Vagina (tissue), 2 donors: ENCODE results near the gene POLL. TPM values are rescaled to one million over a fixed set of nuclear protein-coding genes. Genes with fewer than 3 reads are reported as not detected.

Experiments used
- DNase-seq, 2 donors: peaks; one replicate each; pipeline ENCODE4 v3.0.0-alpha.2; 2017; ENCODE audit errors: extremely low spot score in 2 of 2
- H3K27ac ChIP-seq: fragments of 200-600 bp; sonication (generic); one replicate; pipeline ENCODE4 v1.5.1; 2019
- H3K27me3 ChIP-seq: fragments of 200-600 bp; sonication (generic); one replicate; pipeline ENCODE4 v1.5.1; 2019
- H3K36me3 ChIP-seq, 2 donors: fragments of 200-600 bp; sonication (generic); one replicate each; pipeline ENCODE4 v1.5.1; 2017 to 2019
- H3K4me1 ChIP-seq: fragments of 200-600 bp; sonication (generic); one replicate; pipeline ENCODE4 v1.5.1; 2019
- H3K4me3 ChIP-seq, 2 donors: fragments of 200-600 bp; sonication (generic); 1 replicate in 1 of 2; 2 replicates in 1 of 2; pipeline ENCODE4 v1.5.1; 2016 to 2019
- H3K9me3 ChIP-seq: fragments of 200-600 bp; sonication (generic); one replicate; pipeline ENCODE4 v1.5.1; 2019
- POLR2A ChIP-seq, 2 donors: fragments of 450-650 bp; IDR thresholded peaks; one replicate each; pipeline ENCODE4 v1.6.1; 2017; ENCODE audit warnings: antibody characterized with exemption in 2 of 2, mild to moderate bottlenecking in 2 of 2, moderate library complexity in 2 of 2
- POLR2AphosphoS5 ChIP-seq, 2 donors: sonication (generic); formaldehyde crosslinking; IDR thresholded peaks; one replicate each; pipeline ENCODE4 v1.9.0; 2017; ENCODE audit warnings: antibody characterized with exemption in 2 of 2, mild to moderate bottlenecking in 2 of 2, low read depth in 1 of 2; ENCODE audit not compliant: insufficient read depth in 1 of 2
- intact Hi-C: fragments of 100-400 bp; cut with DNase I; formaldehyde crosslinking; loops from one replicate; pipeline ENCODE4 v1.15.1; 2023
- total RNA-seq: library from RNA; depleted of rRNA; stranded (reverse); fragments of >200 nt; gene quantifications from one replicate; pipeline ENCODE4 v1.2.3, GENCODE V29; 2016
- TF ChIP-seq, protein P1 (sequence below), 3 experiments: fragments of 450-650 bp in 2 of 3; fragments of 200-600 bp in 1 of 3; sonication (generic) in 1 of 3; IDR thresholded peaks; one replicate each; pipeline ENCODE4 v1.5.1; 2017 to 2019; ENCODE audit warnings: antibody characterized with exemption in 3 of 3, mild to moderate bottlenecking in 2 of 3, moderate library complexity in 2 of 3

The POLL gene
- total RNA-seq, 1 donor from 2014 or later = 21.1 TPM

DNA sequence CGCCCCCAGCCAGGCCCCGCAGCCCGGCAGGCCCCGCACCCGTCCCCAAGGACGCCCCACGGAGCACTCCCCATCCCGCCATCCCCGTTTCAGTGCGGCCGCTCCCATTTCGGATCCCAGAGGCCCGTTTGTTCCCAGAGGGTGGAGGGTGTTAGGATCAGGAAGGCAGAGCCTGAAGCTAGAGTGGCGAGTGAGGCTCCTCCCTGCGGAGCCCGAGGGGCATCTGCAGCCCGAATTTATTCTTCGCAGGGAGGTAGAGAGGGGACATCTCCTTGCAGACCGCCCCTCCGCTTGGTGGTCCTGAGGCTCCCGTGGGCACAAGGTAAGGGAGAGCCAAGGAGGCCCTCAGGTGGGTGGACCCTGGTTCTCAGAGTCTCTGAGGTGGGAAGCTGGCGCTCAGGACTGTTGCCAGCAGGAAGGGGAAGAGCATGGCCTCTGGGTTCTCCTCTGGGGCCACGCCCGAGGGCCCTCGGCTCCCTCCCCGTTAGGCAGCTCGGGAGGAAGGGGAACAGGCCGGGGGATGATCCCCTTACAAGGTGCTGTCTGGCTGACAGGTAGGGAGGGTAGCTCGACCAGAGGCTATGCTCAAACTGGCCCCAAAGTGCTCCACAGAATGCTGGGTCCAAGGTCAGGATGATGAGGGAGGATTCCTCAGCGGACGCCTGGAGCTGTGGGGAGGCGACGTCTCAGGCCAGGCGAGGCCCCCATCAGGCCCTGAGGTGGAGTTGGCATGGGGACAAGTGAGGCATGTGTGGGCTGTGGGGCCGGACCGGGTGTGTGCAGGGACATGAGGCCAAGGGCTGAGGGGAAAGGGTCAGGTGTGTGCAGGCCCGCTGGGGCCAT, 17.4 kb downstream of the POLL start:
- intact Hi-C loops = no loop called here
- Histone ChIP-seq H3K27me3 (peaks cover 10% of the 10 kb centered on the region), H3K36me3 (no peaks in the 10 kb centered on the region), H3K4me3 (peak overlapping the region; percentile 44 to 53), H3K27ac (peak overlapping the region; percentile 4), H3K9me3 (peaks cover 7% of the 10 kb centered on the region), H3K4me1 (peaks cover 24% of the 10 kb centered on the region)
- TF ChIP-seq, protein P1, sequence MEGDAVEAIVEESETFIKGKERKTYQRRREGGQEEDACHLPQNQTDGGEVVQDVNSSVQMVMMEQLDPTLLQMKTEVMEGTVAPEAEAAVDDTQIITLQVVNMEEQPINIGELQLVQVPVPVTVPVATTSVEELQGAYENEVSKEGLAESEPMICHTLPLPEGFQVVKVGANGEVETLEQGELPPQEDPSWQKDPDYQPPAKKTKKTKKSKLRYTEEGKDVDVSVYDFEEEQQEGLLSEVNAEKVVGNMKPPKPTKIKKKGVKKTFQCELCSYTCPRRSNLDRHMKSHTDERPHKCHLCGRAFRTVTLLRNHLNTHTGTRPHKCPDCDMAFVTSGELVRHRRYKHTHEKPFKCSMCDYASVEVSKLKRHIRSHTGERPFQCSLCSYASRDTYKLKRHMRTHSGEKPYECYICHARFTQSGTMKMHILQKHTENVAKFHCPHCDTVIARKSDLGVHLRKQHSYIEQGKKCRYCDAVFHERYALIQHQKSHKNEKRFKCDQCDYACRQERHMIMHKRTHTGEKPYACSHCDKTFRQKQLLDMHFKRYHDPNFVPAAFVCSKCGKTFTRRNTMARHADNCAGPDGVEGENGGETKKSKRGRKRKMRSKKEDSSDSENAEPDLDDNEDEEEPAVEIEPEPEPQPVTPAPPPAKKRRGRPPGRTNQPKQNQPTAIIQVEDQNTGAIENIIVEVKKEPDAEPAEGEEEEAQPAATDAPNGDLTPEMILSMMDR (IDR thresholded peaks at IDR 0.05) = no peak
- no peak for TF ChIP-seq POLR2AphosphoS5 (IDR thresholded peaks at IDR 0.05; ENCODE audit: insufficient read depth in 1 of 2, low read depth in 1 of 2)
- TF ChIP-seq POLR2A (IDR thresholded peaks at IDR 0.05) = no peak
- no peak for DNase-seq

DNA sequence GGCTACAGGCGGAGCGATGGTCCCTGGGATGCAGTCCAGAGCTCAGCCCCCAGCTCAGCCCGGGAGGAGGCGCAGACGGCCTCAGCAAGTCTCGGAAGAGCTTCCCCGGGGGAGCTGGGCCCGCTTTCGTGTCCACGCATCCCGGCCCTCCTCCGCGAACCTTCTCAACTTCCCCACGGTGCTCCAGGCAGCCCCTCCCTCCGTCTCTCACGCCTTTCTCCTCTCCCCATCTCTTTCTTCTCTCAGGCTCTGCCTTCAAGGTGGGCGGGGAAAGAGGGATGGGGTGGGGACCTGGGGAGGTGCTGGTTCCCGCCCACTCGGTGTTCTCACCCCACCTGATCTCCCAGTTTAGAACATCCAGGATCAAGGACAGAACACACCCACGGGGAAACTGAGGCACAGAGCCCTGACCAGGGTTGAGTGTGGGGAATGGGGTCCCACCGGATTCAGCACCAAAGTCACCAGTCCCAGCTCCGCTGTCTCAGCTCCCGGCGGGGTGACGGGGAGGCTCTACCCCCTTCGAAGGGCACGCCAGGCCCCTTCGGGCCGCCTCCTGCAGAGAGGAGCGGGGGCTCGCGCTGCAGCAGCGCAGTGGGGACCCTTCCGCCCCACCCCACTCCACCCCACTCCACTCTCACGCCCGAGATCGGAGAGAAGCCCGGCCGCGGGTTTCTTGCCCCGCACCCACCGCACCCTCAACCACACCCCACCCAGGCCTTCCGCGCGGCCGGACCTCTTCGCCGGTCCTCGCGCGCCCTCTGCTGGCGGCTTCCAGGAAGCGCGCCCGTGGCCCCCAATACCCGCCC, 18.2 kb downstream of the POLL start:
- Histone ChIP-seq H3K36me3 (no peaks in the 10 kb centered on the region), H3K27me3 (peaks cover 10% of the 10 kb centered on the region), H3K4me1 (peaks cover 24% of the 10 kb centered on the region), H3K4me3 (peak overlapping the region; percentile 44 to 53), H3K27ac (peak overlapping the region; percentile 4), H3K9me3 (peaks cover 7% of the 10 kb centered on the region)
- intact Hi-C loops = loop anchor here (5.0 kb wide), 1 partner anchor 353 kb away; no protein-coding TSS in a partner anchor
- TF ChIP-seq POLR2AphosphoS5 (IDR thresholded peaks at IDR 0.05; ENCODE audit: insufficient read depth in 1 of 2, low read depth in 1 of 2) (no peak), POLR2A (IDR thresholded peaks at IDR 0.05) (peak in 1 of 2 donors; percentile 3)
- TF ChIP-seq, protein P1 (IDR thresholded peaks at IDR 0.05) = peak; percentile 43 to 96 (median 57)
- DNase-seq = no peak

DNA sequence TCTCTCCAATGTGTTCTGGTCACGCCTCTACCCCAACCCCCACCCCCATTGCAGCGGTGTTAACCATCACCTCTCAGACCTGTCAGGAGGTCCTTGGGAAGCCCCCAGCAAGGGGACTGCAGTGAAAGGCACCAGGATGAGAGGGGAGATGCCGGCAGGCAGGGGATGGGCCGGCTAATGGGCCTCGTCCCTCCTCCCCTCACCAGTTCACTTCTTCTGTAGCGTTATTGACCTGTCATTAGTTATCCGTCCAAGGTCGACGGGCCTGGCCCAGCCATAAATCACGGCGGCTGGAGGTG, 18.8 kb downstream of the POLL start:
- TF ChIP-seq, protein P1 (IDR thresholded peaks at IDR 0.05) = no peak
- TF ChIP-seq POLR2A (IDR thresholded peaks at IDR 0.05) (no peak), POLR2AphosphoS5 (IDR thresholded peaks at IDR 0.05; ENCODE audit: insufficient read depth in 1 of 2, low read depth in 1 of 2) (no peak)
- Histone ChIP-seq H3K4me3 (peak overlapping the region in 1 of 2 donors; percentile 53), H3K27me3 (peaks cover 10% of the 10 kb centered on the region), H3K9me3 (peaks cover 7% of the 10 kb centered on the region), H3K27ac (no peak overlapping the region), H3K4me1 (peaks cover 24% of the 10 kb centered on the region), H3K36me3 (no peaks in the 10 kb centered on the region)
- intact Hi-C loops = loop anchor here (5.0 kb wide), 1 partner anchor 352 kb away; no protein-coding TSS in a partner anchor
- DNase-seq = no peak

DNA sequence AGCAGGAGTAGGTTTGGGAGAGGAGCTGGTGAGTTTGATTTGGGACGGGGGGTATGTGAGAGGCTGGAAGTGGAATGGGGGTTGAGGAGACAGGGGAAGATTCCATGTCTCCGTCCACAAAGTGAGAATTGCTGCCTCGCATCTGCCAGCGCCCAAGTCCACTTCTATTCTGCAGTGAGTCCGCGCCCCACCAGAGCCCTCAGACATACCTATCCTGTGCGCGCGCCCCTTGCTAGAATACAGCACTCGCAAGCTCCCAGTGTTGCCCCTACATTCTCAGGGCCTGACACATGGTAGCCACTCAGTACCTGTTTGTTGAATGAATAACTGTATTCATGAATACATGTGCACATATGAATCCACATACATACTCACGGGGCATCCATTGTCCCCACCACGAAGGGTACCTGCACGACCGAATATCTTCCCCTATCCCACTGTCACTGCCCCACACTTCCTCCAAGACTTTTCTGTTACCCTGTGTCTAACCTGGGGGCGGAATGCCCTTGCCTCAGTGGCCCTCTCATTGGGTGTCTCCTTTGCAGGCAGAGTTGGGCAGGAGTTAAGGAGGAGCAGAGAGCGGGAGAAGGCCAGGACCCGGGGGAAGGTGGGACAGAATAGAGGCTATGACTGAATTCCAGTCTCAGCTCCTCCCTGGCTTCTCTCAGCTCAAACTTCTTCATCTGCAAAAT, 19.9 kb downstream of the POLL start:
- Histone ChIP-seq H3K4me3 (no peak overlapping the region), H3K27me3 (peaks cover 10% of the 10 kb centered on the region), H3K36me3 (no peaks in the 10 kb centered on the region), H3K9me3 (peaks cover 7% of the 10 kb centered on the region), H3K4me1 (peaks cover 24% of the 10 kb centered on the region), H3K27ac (no peak overlapping the region)
- TF ChIP-seq, protein P1 (IDR thresholded peaks at IDR 0.05) = no peak
- TF ChIP-seq POLR2AphosphoS5 (IDR thresholded peaks at IDR 0.05; ENCODE audit: insufficient read depth in 1 of 2, low read depth in 1 of 2) (no peak), POLR2A (IDR thresholded peaks at IDR 0.05) (no peak)
- no peak for DNase-seq
- intact Hi-C loops = loop anchor here (5.0 kb wide), 1 partner anchor 351 kb away; no protein-coding TSS in a partner anchor
